HTR-8/SVneo (cell line): ENCODE results near the gene MGA.
A peak's percentile ranks its signal among the peaks of the same experiment; 100 is the strongest.
"Not testable (repeated sequence)": the region's sequence is repeated elsewhere in the genome, so short reads cannot be mapped to it uniquely, and the experiment has no call there.

ENCODE experiments used
- DNase-seq: peaks from one replicate; pipeline ENCODE4 v3.0.0; 2011; ENCODE audit warnings: low spot score, mixed read lengths; ENCODE audit not compliant: insufficient read length
- FAIRE-seq: peaks from 2 replicates; lab custom pipeline; 2011; peaks lifted over from hg19 to GRCh38; lab: Jason Lieb, UNC

The MGA gene

DNA sequence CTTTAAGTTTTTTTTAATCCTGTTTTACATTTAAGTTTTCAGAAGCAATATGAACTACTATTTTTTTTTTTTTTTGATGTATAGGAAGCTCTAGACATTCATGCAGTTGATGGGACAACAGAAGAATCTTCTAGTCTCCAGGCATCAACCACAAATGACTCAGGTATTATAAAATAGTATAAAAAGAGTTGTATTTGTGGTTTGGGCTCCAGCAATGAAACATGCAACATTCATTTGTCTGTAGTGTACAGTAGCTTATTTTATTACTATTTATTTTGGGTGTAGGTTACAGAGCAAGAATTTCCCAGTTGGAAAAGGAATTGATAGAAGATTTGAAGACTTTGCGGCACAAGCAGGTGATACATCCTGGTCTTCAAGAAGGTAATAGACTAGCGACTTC is 38.6 kb downstream of the MGA start:
- FAIRE-seq (no peak), DNase-seq (peak; percentile 7)

DNA sequence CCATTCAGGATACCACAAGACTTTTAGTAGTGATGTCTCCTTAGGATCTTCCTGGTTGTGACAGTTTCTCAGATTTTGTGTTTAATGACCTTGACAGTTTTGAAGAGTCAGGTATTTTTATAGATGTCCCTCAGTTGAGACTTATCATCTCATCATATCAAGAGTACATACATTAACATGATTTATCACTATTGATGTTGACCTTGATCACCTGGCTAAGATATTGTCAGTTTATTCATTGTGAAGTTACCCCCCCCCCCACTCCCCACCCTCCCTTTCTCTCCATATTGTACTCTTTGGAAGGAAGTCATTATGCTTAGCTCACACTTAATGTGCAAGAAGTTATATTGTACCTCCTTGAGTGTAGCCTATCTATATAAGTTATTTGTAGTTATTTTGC is 42.9 kb downstream of the MGA start:
- DNase-seq: no peak
- FAIRE-seq: no peak

DNA sequence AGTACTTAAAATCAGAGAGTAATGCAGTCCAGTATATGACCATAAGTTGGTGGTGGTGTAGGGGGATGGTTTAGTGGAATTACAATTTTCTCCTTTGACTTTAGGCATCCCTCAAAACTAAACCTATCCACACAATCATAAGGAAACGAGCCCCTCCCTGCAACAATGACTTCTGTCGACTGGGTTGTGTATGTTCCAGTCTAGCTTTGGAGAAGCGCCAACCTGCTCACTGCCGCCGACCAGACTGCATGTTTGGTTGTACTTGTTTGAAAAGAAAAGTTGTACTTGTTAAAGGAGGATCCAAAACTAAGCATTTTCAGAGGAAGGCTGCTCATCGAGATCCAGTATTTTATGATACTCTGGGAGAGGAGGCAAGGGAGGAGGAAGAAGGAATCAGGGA is 52.8 kb downstream of the MGA start:
- no peak for DNase-seq
- peak; percentile 58 for FAIRE-seq

DNA sequence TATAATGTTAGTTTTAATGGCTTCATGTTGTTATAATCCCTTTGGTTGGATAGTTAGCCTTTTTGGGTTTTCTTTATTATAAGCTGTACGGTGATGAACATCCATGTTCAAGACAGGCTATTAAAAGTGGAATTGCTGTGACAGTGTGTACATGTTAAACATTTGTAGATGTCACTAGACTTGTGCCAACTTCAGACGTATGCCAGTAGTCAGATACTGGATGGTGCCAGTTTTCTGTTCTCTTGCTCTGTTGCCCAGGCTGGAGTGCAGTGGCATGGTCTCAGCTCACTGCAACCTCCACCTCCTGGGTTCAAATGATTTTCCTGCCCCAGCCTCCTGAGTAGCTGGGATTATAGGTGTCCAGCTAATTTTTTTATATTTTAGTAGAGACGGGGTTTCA is 54.1 kb downstream of the MGA start:
- no peak for DNase-seq
- no peak for FAIRE-seq

DNA sequence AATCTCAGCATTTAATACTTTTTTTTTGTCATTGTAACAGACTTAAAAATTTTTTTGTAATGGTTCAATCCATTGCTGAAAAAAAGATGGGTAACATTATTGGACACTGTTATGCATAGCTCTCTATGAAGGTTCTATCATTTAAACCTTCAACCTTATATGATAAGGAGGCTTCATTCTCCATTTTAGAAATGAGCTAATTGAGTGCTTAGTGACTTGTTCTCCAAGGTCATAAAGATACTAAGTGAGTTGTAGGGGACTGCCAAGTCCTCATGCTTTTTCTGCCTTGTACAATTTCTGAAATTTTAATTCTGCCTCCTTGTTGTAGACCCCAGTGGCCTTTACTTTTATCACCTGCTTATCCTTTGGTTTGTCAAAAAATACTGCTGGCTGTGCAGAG is 56.7 kb downstream of the MGA start:
- FAIRE-seq (no peak), DNase-seq (no peak)

DNA sequence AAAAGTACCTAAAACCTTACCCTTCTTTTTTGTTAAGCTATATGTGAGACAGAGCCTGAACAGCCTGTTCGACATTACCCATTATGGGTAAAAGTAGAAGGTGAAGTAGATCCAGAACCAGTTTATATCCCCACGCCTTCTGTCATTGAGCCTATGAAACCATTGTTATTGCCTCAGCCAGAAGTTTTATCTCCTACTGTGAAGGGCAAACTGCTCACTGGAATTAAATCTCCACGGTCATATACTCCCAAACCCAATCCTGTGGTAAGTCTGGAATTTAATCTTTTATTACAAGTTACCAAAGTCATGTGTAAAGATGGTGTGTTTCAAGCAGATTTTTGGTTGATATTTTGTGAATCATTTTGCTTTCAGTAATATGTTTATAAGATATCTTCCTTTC is 66.9 kb downstream of the MGA start:
- DNase-seq: no peak
- FAIRE-seq: no peak

DNA sequence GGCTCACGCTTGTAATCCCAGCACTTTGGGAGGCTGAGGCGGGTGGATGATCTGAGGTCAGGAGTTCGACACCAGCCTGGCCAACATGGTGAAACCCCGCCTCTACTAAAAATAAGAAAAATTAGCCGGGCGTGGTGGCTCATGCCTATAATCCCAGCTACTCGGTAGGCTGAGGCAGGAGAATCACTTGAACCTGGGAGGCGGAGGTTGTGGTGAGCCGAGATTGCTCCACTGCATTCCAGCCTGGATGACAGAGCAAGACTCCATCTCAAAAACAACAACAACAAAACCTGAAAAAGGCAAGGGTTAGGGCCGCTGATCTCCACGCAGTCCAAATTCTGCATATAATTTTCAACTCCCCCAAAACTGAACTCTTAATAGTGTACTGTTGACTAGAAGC is 67.9 kb downstream of the MGA start:
- not testable (repeated sequence) for FAIRE-seq, DNase-seq

DNA sequence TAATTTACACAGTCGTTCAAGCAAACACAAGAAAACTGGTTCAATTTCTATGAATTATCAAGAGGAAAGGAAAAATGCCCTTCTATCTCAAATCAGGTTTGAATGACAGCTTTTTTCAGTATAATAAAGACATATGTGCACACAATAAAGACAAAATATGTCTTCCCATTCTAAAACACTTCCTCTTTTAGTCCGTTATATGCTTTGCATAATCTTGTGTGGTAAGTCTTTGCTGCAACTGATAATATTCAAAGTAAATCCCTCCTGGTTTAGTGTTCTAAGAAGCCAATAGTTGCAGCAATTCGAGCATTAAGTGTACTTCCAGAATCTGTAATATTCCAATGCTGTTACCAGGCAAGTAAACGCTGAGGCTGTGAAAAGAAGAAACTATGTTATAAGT is 70.3 kb downstream of the MGA start:
- no peak for FAIRE-seq

DNA sequence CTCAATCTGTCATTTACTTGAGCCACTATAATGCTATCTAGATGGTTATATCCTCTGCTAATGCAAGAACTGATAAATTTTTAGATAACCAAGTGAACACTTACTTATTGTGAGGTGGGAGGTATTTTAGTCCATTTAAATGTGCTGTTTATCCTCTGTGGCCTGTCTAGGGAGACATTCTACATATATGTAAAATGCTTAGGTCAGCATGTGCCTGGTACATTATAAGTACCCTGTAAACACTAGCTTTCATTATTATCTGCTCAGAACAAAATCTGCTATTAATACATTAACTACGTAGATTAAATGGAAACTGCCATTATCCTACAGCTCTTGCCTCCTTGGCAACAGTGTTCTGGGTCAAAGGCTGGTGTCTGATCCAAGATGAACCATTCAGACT is 72.3 kb downstream of the MGA start:
- DNase-seq (no peak), FAIRE-seq (no peak)

More for the DNA sequence above, 70.3 kb downstream of the MGA start:
- no peak for DNase-seq

DNA sequence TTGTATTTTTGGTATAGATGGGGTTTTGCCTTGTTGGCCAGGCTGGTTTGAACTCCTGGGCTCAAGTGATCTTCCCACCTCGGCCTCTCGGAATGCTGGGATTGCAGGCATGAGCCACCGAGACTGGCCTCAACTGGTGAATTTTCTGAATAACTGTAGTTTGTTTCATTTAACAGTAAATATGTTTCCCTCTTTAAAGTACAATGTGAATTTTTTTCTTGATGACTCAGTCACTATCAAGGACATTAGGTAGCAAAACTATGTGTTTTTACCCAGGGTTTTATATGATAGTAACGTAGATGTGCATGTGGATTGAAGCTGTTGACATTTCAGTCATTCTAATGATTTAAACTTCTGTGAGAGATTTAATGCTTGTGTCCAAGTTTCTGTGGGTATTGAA is 73.9 kb downstream of the MGA start:
- FAIRE-seq: no peak
- DNase-seq: no peak

DNA sequence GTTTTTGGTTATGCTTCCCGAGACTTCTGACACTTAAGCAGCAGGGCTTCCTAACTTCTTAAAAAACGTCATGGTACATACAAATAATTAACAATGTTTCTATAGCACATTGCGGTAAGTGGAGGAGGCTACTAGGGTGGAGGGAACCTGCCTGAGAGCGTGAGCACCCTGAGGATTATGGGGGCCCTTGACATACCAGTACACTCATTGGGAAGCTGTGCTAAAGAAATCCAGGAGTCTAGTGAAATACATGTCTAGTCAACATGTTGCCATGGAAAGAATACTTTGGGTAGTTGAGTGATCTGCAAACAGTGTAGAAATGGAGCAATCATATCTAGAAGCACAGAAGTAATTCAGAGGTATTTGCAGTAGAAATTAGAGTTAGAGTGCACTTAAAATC is 74.8 kb downstream of the MGA start:
- no peak for FAIRE-seq
- no peak for DNase-seq

DNA sequence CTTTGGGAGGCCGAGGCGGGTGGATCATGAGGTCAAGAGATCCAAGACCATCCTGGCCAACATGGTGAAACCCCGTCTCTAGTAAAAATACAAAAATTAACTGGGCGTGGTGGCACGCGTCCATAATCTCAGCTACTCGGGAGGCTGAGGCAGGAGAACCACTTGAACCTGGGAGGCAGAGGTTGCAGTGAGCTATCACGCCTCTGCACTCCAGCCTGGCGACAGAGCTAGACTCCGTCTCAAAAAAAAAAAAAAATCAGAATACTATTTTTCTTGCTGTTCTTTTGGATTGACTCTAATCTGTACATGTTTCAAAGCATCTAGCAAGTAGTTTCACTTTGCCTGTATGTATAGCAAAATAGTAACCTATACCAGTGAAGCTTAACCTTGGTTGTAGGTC is 75.3 kb downstream of the MGA start:
- FAIRE-seq, DNase-seq: not testable (repeated sequence)

DNA sequence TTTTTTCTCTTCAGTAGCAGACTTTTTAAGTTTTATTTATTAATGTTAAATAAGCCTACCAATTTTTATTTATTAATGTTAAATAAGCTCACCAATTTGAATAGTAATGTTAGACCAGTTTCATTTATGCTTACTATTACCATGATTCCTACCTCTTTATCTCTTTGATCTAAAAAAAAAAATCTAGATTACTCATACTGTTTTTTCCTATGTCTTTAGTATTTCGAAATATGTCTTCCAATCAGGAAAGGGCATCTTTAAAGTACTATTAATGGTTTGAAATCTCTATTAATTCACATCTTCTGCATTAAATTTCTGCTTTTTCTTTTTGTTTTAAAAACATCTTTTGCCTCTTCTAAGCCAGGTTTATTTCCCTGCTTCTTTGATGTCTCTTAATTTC is 86.6 kb downstream of the MGA start:
- DNase-seq (peak; percentile 5), FAIRE-seq (no peak)

DNA sequence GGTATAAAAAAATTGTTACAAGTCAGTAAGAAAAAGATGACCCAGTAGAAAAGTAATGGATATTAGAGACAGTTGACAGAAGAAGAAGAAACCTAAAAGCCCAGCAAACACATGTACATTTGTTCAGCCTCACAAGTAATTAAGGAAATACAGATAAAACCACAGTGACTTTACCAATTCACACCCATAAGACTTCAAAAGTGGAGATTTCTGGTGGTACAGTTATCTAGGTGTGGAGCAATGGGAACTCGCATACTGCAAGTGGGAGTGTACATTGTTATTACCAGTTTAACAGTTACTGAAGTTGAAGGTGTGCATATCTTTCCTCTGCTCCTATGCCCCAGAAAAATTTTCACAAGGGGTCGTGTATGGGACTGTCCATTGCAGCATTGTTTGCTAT is 96.0 kb downstream of the MGA start:
- FAIRE-seq: no peak

DNA sequence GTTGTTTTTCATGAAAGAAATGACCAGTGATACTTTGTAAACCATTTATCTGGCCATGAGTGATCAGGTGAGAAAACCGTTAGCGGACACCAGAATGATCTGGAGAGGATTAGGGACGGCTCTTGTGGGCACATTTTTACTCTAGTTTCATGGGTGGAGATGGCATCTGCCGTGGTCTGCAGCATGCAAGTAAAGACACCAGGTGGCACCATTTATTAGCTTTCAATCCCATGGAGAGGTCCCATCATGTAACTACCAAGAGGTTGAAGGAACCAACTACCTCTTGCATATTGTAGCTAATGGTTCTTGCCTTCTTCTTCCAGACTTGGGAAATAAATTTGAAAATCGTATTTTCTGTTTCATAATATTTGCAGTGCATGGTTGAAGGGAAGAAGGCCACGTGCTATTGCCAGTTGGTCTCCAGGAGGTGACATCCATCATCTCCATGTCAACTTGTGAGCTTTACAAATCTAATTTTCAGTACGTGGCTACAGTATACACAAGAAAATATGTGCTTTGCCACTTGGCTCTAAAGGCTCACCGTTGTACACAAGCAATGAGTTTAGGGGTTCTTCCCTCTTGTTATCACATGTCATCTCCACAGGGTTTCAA is 112.6 kb downstream of the MGA start:
- FAIRE-seq (no peak), DNase-seq (peak; percentile 65)

More for the DNA sequence above, 96.0 kb downstream of the MGA start:
- no peak for DNase-seq

DNA sequence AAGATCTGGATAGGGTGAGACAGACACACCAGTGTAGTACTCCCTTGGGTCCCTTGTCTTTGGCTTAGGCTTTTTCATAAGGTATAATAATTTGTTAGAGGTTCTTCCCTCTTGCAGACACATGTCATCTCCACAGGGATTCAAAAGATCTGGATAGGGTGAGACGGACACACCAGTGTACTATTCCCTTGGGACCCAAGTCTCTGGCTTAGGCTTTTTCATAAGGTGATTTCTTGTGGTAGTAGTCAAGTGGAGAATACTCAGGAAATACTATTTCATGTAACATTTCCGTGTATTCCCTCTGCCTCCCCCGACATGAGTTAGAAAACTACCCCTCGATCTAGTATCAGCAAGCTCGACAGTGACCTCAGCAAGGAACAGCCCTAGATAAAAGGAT is 113.1 kb downstream of the MGA start:
- no peak for FAIRE-seq
- no peak for DNase-seq

DNA sequence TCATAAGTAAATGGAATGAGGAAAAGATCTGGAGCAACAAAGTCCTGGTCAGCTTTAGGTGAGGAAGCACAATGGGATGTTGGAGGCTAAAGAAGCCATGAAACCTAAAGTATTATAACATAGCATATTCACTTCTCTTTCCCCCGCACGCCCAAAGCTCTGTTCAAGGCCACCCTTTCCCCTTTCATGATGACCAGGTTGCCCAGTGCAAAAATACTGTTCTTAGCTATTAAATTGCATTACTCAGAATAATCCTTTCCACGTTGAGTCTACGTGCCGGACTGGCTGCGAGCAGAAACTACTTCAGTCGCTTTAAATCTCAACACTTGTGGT is 113.5 kb downstream of the MGA start:
- no peak for DNase-seq
- no peak for FAIRE-seq

DNA sequence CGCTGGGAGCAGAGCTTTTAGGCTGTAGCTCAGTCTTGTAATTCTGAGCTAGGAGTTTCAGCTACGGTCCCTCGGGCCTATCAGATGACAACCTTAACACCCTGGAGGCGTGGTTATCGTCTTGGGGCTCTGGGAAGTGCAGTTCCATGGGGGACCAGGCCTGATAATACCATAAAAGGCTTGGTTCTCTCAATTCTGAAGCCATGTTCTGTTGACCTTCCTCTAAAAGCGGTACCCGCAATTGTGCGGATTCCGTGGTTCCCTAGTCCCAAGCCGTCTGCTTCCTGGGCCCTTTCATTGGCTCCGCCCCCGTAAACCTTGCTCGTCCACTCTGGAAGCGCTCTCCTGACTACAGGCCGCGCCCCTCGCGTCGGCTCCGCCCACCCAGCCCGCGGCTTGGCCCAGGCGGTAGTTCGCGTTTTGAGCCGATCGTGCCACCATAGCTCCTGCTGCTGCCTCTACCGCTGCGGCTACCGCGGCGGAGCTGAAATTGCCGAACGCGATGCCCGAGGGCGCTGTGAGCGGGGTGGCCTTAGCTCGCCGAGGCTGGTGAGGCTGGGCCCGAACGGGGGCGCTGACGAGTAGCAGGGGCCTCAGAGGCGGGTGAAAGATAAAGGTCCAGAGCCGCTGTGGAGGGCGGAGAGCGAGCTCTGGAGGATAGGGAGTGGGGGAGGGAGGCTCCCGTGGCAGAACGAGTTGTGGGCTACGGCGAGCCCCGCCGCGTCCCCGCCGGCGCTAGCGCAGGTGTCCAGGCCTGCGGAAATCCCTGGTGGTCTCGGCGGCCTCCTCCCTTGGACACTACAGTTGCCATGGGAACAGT is 114.1 kb downstream of the MGA start, which contains the start of gene MAPKBP1:
TSS of gene MAPKBP1 (plus strand) at position 423 of the 820 bp plus-strand sequence. CDS start 792 bp downstream, outside the sequence.
- DNase-seq (peak; percentile 93), FAIRE-seq (peak; percentile 94)

DNA sequence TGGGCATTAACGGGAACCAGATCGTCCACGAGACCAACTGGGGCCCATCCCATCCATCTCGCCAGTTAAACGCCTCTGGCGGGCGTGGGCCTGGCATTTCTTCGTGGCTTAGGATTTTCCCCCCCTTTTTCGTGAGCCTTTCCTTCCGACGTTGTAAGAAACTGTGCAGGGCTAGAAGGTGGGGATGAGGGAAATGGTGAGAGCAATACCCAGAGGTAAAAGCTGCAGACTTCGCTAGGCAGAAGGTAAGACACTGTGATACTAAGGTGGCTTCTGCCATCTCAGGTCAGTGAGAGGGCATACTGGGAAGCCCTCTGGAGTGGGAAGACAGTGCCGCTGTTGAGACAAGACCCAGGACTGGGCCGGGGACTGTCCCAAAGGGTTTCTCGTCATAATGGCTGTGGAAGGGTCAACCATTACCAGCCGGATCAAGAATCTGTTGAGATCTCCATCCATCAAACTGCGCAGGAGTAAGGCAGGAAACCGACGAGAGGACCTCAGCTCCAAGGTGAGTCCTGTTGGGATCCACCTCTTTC is 114.7 kb downstream of the MGA start:
- DNase-seq: no peak
- FAIRE-seq: no peak

DNA sequence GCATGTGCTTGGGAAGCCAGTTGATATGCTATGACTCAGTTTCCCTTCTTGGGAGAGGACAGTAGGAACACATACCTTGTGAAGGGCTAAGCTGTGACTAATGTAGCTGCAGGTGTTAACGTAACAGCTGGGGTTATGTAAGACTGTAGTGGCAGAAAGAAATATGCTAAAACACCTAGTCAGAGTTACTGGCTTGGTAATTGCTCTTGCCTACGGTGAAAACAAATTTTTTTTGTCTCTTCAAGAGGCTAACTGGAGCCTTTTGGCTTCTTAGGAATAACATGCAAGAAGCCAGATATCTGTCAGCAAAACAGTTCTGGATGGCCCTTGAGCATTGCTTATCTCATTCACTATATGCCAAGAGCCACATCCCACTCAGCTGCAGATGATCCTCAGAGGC is 115.4 kb downstream of the MGA start:
- DNase-seq: no peak
- FAIRE-seq: no peak

DNA sequence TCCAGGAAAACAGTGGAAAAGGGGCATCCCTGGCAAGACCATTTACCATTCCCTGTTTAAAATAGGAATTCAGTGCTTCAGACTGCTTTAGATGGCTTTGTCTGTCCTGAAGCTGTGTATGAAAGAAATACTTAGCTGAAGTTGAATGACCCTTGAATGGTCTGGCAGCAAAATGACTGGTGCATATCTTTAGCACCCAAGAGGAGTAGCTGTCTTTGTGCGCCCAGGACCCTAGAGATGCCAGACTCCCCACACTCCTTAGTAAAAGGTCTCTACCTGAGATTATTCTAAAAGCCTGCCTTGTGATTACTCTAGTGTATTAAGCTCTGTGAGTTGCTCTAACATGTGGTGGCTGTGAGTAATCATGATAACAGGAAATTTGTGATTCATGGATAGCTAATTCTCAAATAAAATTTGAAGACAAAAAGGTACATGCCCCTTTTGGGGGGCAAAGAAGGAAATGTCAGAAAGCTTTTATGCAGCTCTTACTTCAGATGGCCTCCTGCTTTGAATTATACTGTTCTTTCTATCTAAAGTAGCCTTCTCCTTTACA is 117.3 kb downstream of the MGA start:
- FAIRE-seq (no peak), DNase-seq (no peak)
